ENCODE measurements around the gene CAPS.

CAPS gene

GRCh38 chr19:5914946-5915781, 1.1 kb downstream of the CAPS start:
- no peak for DNase-seq

- DNase-seq, result no peak
Measured at GRCh38 chr19:5915782-5916165, 1.7 kb downstream of the CAPS start.

- DNase-seq, result no peak
Measured at GRCh38 chr19:5916181-5916708, 2.2 kb downstream of the CAPS start.

- no peak for DNase-seq
Measured at GRCh38 chr19:5917431-5918107, 3.5 kb downstream of the CAPS start.

- DNase-seq, result no peak
Measured at GRCh38 chr19:5918463-5919079, 4.5 kb downstream of the CAPS start.

GRCh38 chr19:5921516-5922160, 7.6 kb downstream of the CAPS start:
- DNase-seq, result no peak

GRCh38 chr19:5922161-5922545, 8.1 kb downstream of the CAPS start:
- DNase-seq, result no peak

GRCh38 chr19:5923356-5923755, 9.3 kb downstream of the CAPS start:
- DNase-seq, result no peak

- DNase-seq, result no peak
Measured at GRCh38 chr19:5925830-5926427, 11.9 kb downstream of the CAPS start.

- no peak for DNase-seq
Measured at GRCh38 chr19:5926641-5927440, 12.8 kb downstream of the CAPS start.

GRCh38 chr19:5927441-5927821, 13.4 kb downstream of the CAPS start:
- DNase-seq, result no peak

- DNase-seq, result no peak
Measured at GRCh38 chr19:5929179-5929578, 15.1 kb downstream of the CAPS start.

GRCh38 chr19:5929625-5930024, 15.6 kb downstream of the CAPS start:
- DNase-seq, result no peak

GRCh38 chr19:5931251-5931650, 17.2 kb downstream of the CAPS start:
- DNase-seq, result no peak

- no peak for DNase-seq
Measured at GRCh38 chr19:5932146-5932545, 18.1 kb downstream of the CAPS start.

GRCh38 chr19:5932609-5933262, 18.7 kb downstream of the CAPS start:
- DNase-seq, result no peak

GRCh38 chr19:5933391-5934068, 19.5 kb downstream of the CAPS start:
- no peak for DNase-seq

- DNase-seq, result no peak
Measured at GRCh38 chr19:5934069-5934401, 20.0 kb downstream of the CAPS start.

GRCh38 chr19:5934774-5935472, 20.9 kb downstream of the CAPS start:
- no peak for DNase-seq

Measured in Kasumi-1 (cell line).